Stomach (tissue), 4 donors: ENCODE results near the gene KRTAP10-6.

Source experiments
- POLR2AphosphoS5 ChIP-seq, 3 donors: sonication (generic); formaldehyde crosslinking; IDR thresholded peaks; one replicate each; pipeline ENCODE4 v1.6.1; 2016; ENCODE audit warnings: antibody characterized with exemption in 3 of 3
- TF ChIP-seq, protein P1 (sequence below), 7 experiments: fragments of 450-650 bp in 4 of 7; fragments of 200-600 bp in 3 of 7; sonication (generic) in 3 of 7; IDR thresholded peaks; one replicate each; pipeline ENCODE4 v1.5.1; 2016 to 2019; ENCODE audit warnings: antibody characterized with exemption in 7 of 7, control low read depth in 2 of 7, mild to moderate bottlenecking in 1 of 7

DNA sequence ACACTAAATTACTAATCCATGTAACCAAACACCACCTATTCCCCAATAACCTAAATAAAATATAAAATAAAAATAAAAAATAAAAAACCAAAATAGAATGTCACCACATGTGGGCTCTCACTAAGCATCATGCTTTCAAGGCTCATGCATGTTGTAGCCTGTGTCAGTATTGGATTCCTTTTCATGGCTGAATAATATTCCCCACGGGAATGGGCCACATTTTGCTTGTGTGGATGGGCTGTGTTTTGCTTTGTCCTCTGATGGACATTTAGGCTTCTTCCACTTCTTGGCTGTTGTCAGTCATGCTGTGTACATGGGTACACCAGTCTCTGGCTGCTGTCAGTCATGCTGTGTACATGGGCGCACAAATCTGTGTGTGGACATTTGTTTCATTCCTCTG lies 3.2 kb downstream of the KRTAP10-6 start:
- TF ChIP-seq, protein P1, sequence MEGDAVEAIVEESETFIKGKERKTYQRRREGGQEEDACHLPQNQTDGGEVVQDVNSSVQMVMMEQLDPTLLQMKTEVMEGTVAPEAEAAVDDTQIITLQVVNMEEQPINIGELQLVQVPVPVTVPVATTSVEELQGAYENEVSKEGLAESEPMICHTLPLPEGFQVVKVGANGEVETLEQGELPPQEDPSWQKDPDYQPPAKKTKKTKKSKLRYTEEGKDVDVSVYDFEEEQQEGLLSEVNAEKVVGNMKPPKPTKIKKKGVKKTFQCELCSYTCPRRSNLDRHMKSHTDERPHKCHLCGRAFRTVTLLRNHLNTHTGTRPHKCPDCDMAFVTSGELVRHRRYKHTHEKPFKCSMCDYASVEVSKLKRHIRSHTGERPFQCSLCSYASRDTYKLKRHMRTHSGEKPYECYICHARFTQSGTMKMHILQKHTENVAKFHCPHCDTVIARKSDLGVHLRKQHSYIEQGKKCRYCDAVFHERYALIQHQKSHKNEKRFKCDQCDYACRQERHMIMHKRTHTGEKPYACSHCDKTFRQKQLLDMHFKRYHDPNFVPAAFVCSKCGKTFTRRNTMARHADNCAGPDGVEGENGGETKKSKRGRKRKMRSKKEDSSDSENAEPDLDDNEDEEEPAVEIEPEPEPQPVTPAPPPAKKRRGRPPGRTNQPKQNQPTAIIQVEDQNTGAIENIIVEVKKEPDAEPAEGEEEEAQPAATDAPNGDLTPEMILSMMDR (IDR thresholded peaks at IDR 0.05), result no peak
- TF ChIP-seq POLR2AphosphoS5 (IDR thresholded peaks at IDR 0.05), result no peak
